ENCODE results near the gene SLC25A38. TPM values are rescaled to one million over a fixed set of nuclear protein-coding genes. Genes with fewer than 3 reads are reported as not detected.

Gene SLC25A38
- total and polyA plus RNA-seq, 9 of the 15 experiments (the other 6 are each of a cell fraction or from before 2014, with no cell fraction given): 13.5 to 51.1 (median 30.6) TPM

DNA sequence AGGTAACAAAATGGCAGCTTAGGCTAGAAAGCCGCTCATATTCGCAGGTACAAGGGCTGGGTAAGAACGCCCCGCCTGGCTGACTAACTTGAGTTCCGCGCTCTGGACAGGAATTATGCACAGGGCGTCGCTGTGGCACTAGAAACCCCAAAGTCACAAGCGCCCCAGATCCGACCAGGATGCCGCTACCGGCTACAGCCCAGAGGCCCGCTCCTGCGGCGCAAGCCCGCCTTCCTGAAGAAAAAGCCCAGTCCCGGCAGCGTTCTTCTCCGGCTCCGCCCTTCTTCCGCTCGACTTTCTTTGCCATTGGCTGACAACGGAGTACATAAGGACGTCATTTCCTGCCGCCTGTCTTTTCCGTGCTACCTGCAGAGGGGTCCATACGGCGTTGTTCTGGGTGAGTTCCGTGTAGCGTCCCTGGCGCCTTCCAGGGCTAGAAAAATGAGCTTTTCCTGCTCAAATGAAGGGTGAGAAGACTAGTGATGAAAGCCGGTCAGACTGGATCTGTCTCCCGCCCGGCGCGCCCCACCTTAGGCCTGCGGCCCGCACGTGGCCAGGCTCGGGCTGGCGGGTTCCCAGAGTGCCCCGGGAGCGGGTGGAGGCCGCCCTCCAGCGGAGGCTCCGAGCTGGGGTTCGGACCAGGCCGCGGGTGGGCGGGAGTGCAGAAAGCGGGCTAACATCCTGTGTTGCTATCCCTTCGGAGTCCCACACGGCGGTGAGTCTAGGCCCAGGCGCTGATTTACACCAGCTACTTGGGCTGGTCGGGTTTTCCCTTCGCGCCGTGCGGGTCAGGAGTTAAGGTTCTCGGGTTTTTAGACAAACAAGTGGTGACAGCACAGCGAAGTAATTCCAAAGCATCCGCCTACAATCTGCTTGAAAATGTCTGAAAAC is 23.4 kb downstream of the SLC25A38 start, which contains the start of gene RPSA (continued):
- TF ChIP-seq ZFP91 (CRISPR knock-in tag; IDR thresholded peaks at IDR 0.05): no peak
- TF ChIP-seq TEAD2 (tag; IDR thresholded peaks at IDR 0.05): no peak
- TF ChIP-seq, protein P1, sequence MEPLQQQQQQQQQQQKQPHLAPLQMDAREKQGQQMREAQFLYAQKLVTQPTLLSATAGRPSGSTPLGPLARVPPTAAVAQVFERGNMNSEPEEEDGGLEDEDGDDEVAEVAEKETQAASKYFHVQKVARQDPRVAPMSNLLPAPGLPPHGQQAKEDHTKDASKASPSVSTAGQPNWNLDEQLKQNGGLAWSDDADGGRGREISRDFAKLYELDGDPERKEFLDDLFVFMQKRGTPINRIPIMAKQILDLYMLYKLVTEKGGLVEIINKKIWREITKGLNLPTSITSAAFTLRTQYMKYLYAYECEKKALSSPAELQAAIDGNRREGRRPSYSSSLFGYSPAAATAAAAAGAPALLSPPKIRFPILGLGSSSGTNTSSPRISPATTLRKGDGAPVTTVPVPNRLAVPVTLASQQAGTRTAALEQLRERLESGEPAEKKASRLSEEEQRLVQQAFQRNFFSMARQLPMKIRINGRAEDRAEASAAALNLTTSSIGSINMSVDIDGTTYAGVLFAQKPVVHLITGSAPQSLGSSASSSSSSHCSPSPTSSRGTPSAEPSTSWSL (CRISPR knock-in tag; IDR thresholded peaks at IDR 0.05; ENCODE audit: borderline replicate concordance): no peak
- no peak for TF ChIP-seq ZNF695 (CRISPR knock-in tag; IDR thresholded peaks at IDR 0.05)
- TF ChIP-seq CREB3 (tag; conservative IDR thresholded peaks at IDR 0.05; ENCODE audit: low read depth): 0 out of 2 replicates have a peak, but pooled peaks have one; percentile 76
- TF ChIP-seq ZNF121 (CRISPR knock-in tag; conservative IDR thresholded peaks at IDR 0.05): no peak
- peak; percentile 84 for TF ChIP-seq BHLHE40 (IDR thresholded peaks at IDR 0.05; ENCODE audit: low read length)
- TF ChIP-seq ZNF24 (IDR thresholded peaks at IDR 0.05): peak; percentile 61
- TF ChIP-seq, protein P2, sequence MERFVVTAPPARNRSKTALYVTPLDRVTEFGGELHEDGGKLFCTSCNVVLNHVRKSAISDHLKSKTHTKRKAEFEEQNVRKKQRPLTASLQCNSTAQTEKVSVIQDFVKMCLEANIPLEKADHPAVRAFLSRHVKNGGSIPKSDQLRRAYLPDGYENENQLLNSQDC (CRISPR knock-in tag; IDR thresholded peaks at IDR 0.05): no peak
- no peak for TF ChIP-seq BDP1 (IDR thresholded peaks at IDR 0.05; ENCODE audit: insufficient read depth, insufficient read length)
- TF ChIP-seq, protein P3, sequence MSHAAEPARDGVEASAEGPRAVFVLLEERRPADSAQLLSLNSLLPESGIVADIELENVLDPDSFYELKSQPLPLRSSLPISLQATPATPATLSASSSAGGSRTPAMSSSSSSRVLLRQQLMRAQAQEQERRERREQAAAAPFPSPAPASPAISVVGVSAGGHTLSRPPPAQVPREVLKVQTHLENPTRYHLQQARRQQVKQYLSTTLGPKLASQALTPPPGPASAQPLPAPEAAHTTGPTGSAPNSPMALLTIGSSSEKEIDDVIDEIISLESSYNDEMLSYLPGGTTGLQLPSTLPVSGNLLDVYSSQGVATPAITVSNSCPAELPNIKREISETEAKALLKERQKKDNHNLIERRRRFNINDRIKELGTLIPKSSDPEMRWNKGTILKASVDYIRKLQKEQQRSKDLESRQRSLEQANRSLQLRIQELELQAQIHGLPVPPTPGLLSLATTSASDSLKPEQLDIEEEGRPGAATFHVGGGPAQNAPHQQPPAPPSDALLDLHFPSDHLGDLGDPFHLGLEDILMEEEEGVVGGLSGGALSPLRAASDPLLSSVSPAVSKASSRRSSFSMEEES (CRISPR knock-in tag; IDR thresholded peaks at IDR 0.05): peak; percentile 9; the same call in 1 of the 2 replicates
- peak; percentile 86 to 89 for TF ChIP-seq NRF1 (conservative IDR thresholded peaks at IDR 0.05 in 1 of 2, IDR thresholded peaks at IDR 0.05 in 1 of 2)
- TF ChIP-seq ZBTB8A (IDR thresholded peaks at IDR 0.05; ENCODE audit: partially characterized antibody): no peak
- TF ChIP-seq HNRNPUL1 (IDR thresholded peaks at IDR 0.05; ENCODE audit: low read length): no peak
- no peak for TF ChIP-seq RBM39 (optimal IDR thresholded peaks at IDR 0.05; ENCODE audit: low read depth, low read length)
- TF ChIP-seq ETS2 (tag; IDR thresholded peaks at IDR 0.05; ENCODE audit: borderline replicate concordance, poor library complexity, severe bottlenecking): no peak
- peak; percentile 87; the same call in 1 of the 2 replicates for TF ChIP-seq KLF6 (CRISPR knock-in tag; IDR thresholded peaks at IDR 0.05; ENCODE audit: borderline replicate concordance)
- TF ChIP-seq KLF10 (CRISPR knock-in tag; IDR thresholded peaks at IDR 0.05): no peak
- TF ChIP-seq POLR2H (tag; IDR thresholded peaks at IDR 0.05; ENCODE audit: low read depth): peak; percentile 98
- 0 out of 2 replicates have a peak, but pooled peaks have one; percentile 13 for TF ChIP-seq FOXM1 (IDR thresholded peaks at IDR 0.05; ENCODE audit: low read depth)
- peak; percentile 10; the same call in 1 of the 2 replicates for TF ChIP-seq FOXM1 (CRISPR knock-in tag; IDR thresholded peaks at IDR 0.05; ENCODE audit: low read depth)
- TF ChIP-seq CBX3 (IDR thresholded peaks at IDR 0.05; ENCODE audit: borderline replicate concordance in 1 of 2, low read length in 2 of 2): peak in 1 of 2 experiments; percentile 12; a peak in 1 of 3 replicates

Measured in K562 (cell line).